ENCODE data around the gene SLC16A1. TPM values are rescaled to one million over a fixed set of nuclear protein-coding genes. Genes with fewer than 3 reads are reported as not detected.

The SLC16A1 gene
- total and polyA plus RNA-seq, 7 experiments from 2014 or later, result 8.7 to 43.6 (median 12.5) TPM

- no peaks in the 10 kb centered on the region for H3K4me1 ChIP-seq (ENCODE audit: control insufficient read depth in 2 of 2, insufficient read depth in 2 of 2, low read length in 2 of 2)
- Mint-ChIP-seq H3K27ac (peak overlapping the region in 3 of 9 donors; percentile 15 to 81 (median 44)), H3K27me3 (no peaks in the 10 kb centered on the region), H3K9me3 (peaks cover 0 to 3% (median 0%) of the 10 kb centered on the region in 11 donors), H3K4me1 (peaks cover 0 to 25% (median 5%) of the 10 kb centered on the region in 7 donors), H3K36me3 (peaks cover 0 to 3% (median 0%) of the 10 kb centered on the region in 5 donors), H3K4me3 (peak overlapping the region in 1 of 10 donors; percentile 58)
- no peak overlapping the region for H3K4me3 ChIP-seq (ENCODE audit: low read length)
- POLR2A ChIA-PET, result no interaction called here
- H3K27ac ChIP-seq (ENCODE audit: low read depth, low read length), result no peak overlapping the region
- intact Hi-C loops (cut with micrococcal nuclease), result loop anchor here in 1 of 2 donors (10.0 kb wide), 1 partner anchor 51 kb away; the partner anchor contains the start of gene SLC16A1
- H3K36me3 ChIP-seq (ENCODE audit: control insufficient read depth in 2 of 3, insufficient read depth in 3 of 3, low read length in 3 of 3), result no peaks in the 10 kb centered on the region
- DNase-seq (peak in 1 of 9 donors; percentile 64), ATAC-seq (no peak)
- CTCF ChIA-PET, result no interaction called here
- H3K27me3 ChIP-seq (ENCODE audit: control insufficient read depth in 2 of 2, insufficient read depth in 2 of 2, low read length in 2 of 2), result no peaks in the 10 kb centered on the region
- no peaks in the 10 kb centered on the region for H3K9me3 ChIP-seq (ENCODE audit: control insufficient read depth in 2 of 3, low read length in 3 of 3)
Measured at GRCh38 chr1:112904071-112904830, 51.7 kb downstream of the SLC16A1 start.

DNA sequence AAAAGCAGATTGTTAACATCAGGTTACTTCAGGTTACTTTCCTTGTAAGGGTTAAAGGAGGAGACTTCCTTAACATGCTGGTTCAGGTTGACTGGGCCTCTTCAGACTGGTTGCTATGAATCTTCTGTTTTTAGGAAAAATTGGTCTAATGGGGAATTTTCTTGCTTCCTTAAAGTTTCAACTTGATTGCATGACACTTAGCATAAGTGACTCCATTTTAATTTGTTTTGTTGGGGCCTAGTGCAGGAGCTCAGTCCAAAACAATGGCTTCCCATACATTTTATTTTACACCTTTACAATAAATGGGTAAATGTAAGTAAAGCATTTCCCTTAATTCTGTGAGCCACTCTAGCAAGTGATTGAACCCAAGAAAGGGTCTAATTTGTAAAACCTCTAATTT is 53.8 kb downstream of the SLC16A1 start:
- Histone ChIP-seq H3K36me3 (ENCODE audit: control insufficient read depth in 2 of 3, insufficient read depth in 3 of 3, low read length in 3 of 3) (no peaks in the 10 kb centered on the region), H3K27me3 (ENCODE audit: control insufficient read depth in 2 of 2, insufficient read depth in 2 of 2, low read length in 2 of 2) (no peaks in the 10 kb centered on the region), H3K4me3 (ENCODE audit: low read length) (no peak overlapping the region), H3K9me3 (ENCODE audit: control insufficient read depth in 2 of 3, low read length in 3 of 3) (no peaks in the 10 kb centered on the region), H3K4me1 (ENCODE audit: control insufficient read depth in 2 of 2, insufficient read depth in 2 of 2, low read length in 2 of 2) (no peaks in the 10 kb centered on the region), H3K27ac (ENCODE audit: low read depth, low read length) (no peak overlapping the region)
- Mint-ChIP-seq H3K4me1 (peaks cover 0 to 25% (median 5%) of the 10 kb centered on the region in 7 donors), H3K27me3 (no peaks in the 10 kb centered on the region), H3K36me3 (peaks cover 0 to 3% (median 0%) of the 10 kb centered on the region in 5 donors), H3K4me3 (no peak overlapping the region), H3K27ac (no peak overlapping the region), H3K9me3 (peaks cover 0 to 4% (median 0%) of the 10 kb centered on the region in 11 donors)
- intact Hi-C loops (cut with micrococcal nuclease), result loop anchor here in 1 of 2 donors (10.0 kb wide), 1 partner anchor 53 kb away; the partner anchor contains the start of gene SLC16A1
- no peak for ATAC-seq
- no peak for DNase-seq
- ChIA-PET CTCF (interaction anchor here (0.8 kb wide), 1 partner anchor 95 kb away, joined by 4 read pairs; no protein-coding TSS in a partner anchor), POLR2A (no interaction called here)

DNA sequence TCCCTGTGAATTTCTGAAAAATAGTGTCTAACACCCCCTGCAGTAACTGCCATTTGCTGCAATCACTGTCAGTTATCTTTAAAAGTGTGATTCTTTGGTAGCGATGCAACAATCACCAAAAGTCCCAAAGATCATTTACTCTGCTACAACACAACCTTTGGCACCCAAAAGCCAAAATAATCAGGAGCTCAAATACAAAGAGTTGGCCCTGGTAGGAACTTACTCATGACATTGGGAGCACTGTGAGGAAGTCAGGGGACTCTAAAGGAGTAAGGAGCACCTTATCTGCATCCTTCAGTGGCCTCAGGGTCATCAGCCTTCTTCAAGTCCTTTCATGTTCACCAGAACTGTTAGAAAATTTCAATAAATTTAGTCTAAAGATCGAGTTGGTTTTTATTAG is 54.6 kb downstream of the SLC16A1 start:
- H3K27ac Mint-ChIP-seq, result no peak overlapping the region
- H3K27ac ChIP-seq (ENCODE audit: low read depth, low read length), result no peak overlapping the region
- no peaks in the 10 kb centered on the region for H3K27me3 ChIP-seq (ENCODE audit: control insufficient read depth in 2 of 2, insufficient read depth in 2 of 2, low read length in 2 of 2)
- ATAC-seq (no peak), DNase-seq (no peak)
- H3K4me1 ChIP-seq (ENCODE audit: control insufficient read depth in 2 of 2, insufficient read depth in 2 of 2, low read length in 2 of 2), result no peaks in the 10 kb centered on the region
- CTCF ChIA-PET, result no interaction called here
- no peak overlapping the region for H3K4me3 ChIP-seq (ENCODE audit: low read length)
- H3K4me3 Mint-ChIP-seq, result no peak overlapping the region
- intact Hi-C loops (cut with micrococcal nuclease), result loop anchor here in 1 of 2 donors (10.0 kb wide), 1 partner anchor 53 kb away; the partner anchor contains the start of gene SLC16A1
- peaks cover 0 to 25% (median 5%) of the 10 kb centered on the region in 7 donors for H3K4me1 Mint-ChIP-seq
- POLR2A ChIA-PET, result interaction anchor here (0.5 kb wide), 1 partner anchor 1054 kb away, joined by 3 read pairs; no protein-coding TSS in a partner anchor
- peaks cover 0 to 4% (median 0%) of the 10 kb centered on the region in 5 donors for H3K36me3 Mint-ChIP-seq
- H3K27me3 Mint-ChIP-seq, result no peaks in the 10 kb centered on the region
- peaks cover 0 to 2% (median 0%) of the 10 kb centered on the region in 3 experiments for H3K9me3 ChIP-seq (ENCODE audit: control insufficient read depth in 2 of 3, low read length in 3 of 3)
- no peaks in the 10 kb centered on the region for H3K36me3 ChIP-seq (ENCODE audit: control insufficient read depth in 2 of 3, insufficient read depth in 3 of 3, low read length in 3 of 3)
- H3K9me3 Mint-ChIP-seq, result peaks cover 0 to 12% (median 4%) of the 10 kb centered on the region in 11 donors

DNA sequence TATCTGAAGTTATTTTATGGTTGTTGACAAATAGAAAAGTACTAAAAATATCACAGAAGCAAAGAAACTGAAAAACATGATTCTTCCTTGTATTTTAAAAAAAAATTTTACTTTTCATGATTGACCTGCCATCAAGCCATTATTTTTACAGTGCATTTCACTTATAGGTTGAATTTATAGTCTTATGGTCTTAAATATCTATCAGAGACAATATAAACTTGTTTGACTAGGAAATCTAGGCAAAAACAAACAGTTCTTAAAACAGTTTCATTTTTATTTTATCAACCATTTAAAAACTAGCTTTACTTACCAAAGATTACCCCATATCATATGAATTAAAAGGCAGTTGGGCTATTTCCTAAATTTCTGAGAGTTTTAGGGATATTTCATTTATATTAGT is 59.2 kb downstream of the SLC16A1 start:
- CTCF ChIA-PET, result no interaction called here
- Mint-ChIP-seq H3K36me3 (peaks cover 0 to 16% (median 7%) of the 10 kb centered on the region in 5 donors), H3K4me1 (no peaks in the 10 kb centered on the region), H3K27me3 (no peaks in the 10 kb centered on the region), H3K9me3 (peaks cover 10 to 39% (median 20%) of the 10 kb centered on the region in 11 donors), H3K27ac (no peak overlapping the region), H3K4me3 (no peak overlapping the region)
- no peak for ATAC-seq
- Histone ChIP-seq H3K27me3 (ENCODE audit: control insufficient read depth in 2 of 2, insufficient read depth in 2 of 2, low read length in 2 of 2) (no peaks in the 10 kb centered on the region), H3K9me3 (ENCODE audit: control insufficient read depth in 2 of 3, low read length in 3 of 3) (peaks cover 0 to 7% (median 0%) of the 10 kb centered on the region in 3 experiments), H3K4me1 (ENCODE audit: control insufficient read depth in 2 of 2, insufficient read depth in 2 of 2, low read length in 2 of 2) (no peaks in the 10 kb centered on the region), H3K36me3 (ENCODE audit: control insufficient read depth in 2 of 3, insufficient read depth in 3 of 3, low read length in 3 of 3) (no peaks in the 10 kb centered on the region), H3K4me3 (ENCODE audit: low read length) (no peak overlapping the region), H3K27ac (ENCODE audit: low read depth, low read length) (no peak overlapping the region)
- intact Hi-C loops (cut with micrococcal nuclease), result no loop called here
- POLR2A ChIA-PET, result no interaction called here
- DNase-seq, result no peak

- Mint-ChIP-seq H3K27ac (no peak overlapping the region), H3K36me3 (peaks cover 0 to 16% (median 7%) of the 10 kb centered on the region in 5 donors), H3K4me3 (no peak overlapping the region), H3K9me3 (peaks cover 10 to 39% (median 20%) of the 10 kb centered on the region in 11 donors), H3K4me1 (no peaks in the 10 kb centered on the region), H3K27me3 (no peaks in the 10 kb centered on the region)
- ChIA-PET POLR2A (no interaction called here), CTCF (no interaction called here)
- H3K27me3 ChIP-seq (ENCODE audit: control insufficient read depth in 2 of 2, insufficient read depth in 2 of 2, low read length in 2 of 2), result no peaks in the 10 kb centered on the region
- no peak overlapping the region for H3K27ac ChIP-seq (ENCODE audit: low read depth, low read length)
- H3K4me3 ChIP-seq (ENCODE audit: low read length), result no peak overlapping the region
- H3K36me3 ChIP-seq (ENCODE audit: control insufficient read depth in 2 of 3, insufficient read depth in 3 of 3, low read length in 3 of 3), result no peaks in the 10 kb centered on the region
- no peaks in the 10 kb centered on the region for H3K4me1 ChIP-seq (ENCODE audit: control insufficient read depth in 2 of 2, insufficient read depth in 2 of 2, low read length in 2 of 2)
- intact Hi-C loops (cut with micrococcal nuclease), result no loop called here
- no peak for ATAC-seq
- DNase-seq, result no peak
- peaks cover 0 to 7% (median 0%) of the 10 kb centered on the region in 3 experiments for H3K9me3 ChIP-seq (ENCODE audit: control insufficient read depth in 2 of 3, low read length in 3 of 3)
Measured at GRCh38 chr1:112894561-112895011, 61.4 kb downstream of the SLC16A1 start.

DNA sequence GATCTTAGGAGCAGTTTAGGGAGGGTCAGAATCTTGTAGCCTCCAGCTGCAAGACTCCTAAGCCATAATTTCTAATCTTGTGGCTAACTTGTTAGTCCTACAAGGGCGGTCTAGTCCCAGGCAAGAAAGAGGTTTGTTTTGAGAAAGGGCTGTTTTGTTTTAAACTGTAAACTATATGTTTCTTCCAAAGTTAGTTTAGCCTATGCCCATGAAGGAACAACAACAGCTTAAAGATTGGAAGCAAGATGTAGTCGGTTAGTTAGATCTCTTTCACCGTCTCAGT is 62.0 kb downstream of the SLC16A1 start:
- POLR2A ChIA-PET, result no interaction called here

More for the DNA sequence above, 62.0 kb downstream of the SLC16A1 start:
- CTCF ChIA-PET, result no interaction called here
- H3K27ac Mint-ChIP-seq, result no peak overlapping the region
- Histone ChIP-seq H3K27ac (ENCODE audit: low read depth, low read length) (no peak overlapping the region), H3K36me3 (ENCODE audit: control insufficient read depth in 2 of 3, insufficient read depth in 3 of 3, low read length in 3 of 3) (no peaks in the 10 kb centered on the region), H3K4me1 (ENCODE audit: control insufficient read depth in 2 of 2, insufficient read depth in 2 of 2, low read length in 2 of 2) (no peaks in the 10 kb centered on the region), H3K27me3 (ENCODE audit: control insufficient read depth in 2 of 2, insufficient read depth in 2 of 2, low read length in 2 of 2) (no peaks in the 10 kb centered on the region), H3K4me3 (ENCODE audit: low read length) (no peak overlapping the region), H3K9me3 (ENCODE audit: control insufficient read depth in 2 of 3, low read length in 3 of 3) (peaks cover 0 to 7% (median 0%) of the 10 kb centered on the region in 3 experiments)
- peaks cover 0 to 16% (median 7%) of the 10 kb centered on the region in 5 donors for H3K36me3 Mint-ChIP-seq
- H3K9me3 Mint-ChIP-seq, result peaks cover 10 to 39% (median 20%) of the 10 kb centered on the region in 11 donors
- no peak overlapping the region for H3K4me3 Mint-ChIP-seq
- intact Hi-C loops (cut with micrococcal nuclease), result no loop called here
- DNase-seq, result no peak
- no peak for ATAC-seq
- H3K4me1 Mint-ChIP-seq, result no peaks in the 10 kb centered on the region
- no peaks in the 10 kb centered on the region for H3K27me3 Mint-ChIP-seq

Measured in naive thymus-derived CD4-positive, alpha-beta T cell (primary cell).